Measurements from ENCODE around the gene PTGR2. TPM values are rescaled to one million over a fixed set of nuclear protein-coding genes. Genes with fewer than 3 reads are reported as not detected.
"Not testable (repeated sequence)": the region's sequence is repeated elsewhere in the genome, so short reads cannot be mapped to it uniquely, and the experiment has no call there.

Gene PTGR2
- polyA plus RNA-seq, 2 donors, result 3.0 to 4.2 TPM

- H3K9me3 ChIP-seq (ENCODE audit: control insufficient read depth in 2 of 2, insufficient read depth in 1 of 2, low read depth in 1 of 2, low read length in 1 of 2); H3K4me1 ChIP-seq (ENCODE audit: control insufficient read depth in 2 of 2, insufficient read depth in 2 of 2, low read length in 1 of 2); H3K27me3 ChIP-seq (ENCODE audit: control insufficient read depth in 1 of 2, insufficient read depth in 2 of 2, low read length in 2 of 2); H3K27ac ChIP-seq (ENCODE audit: low read depth in 2 of 2, low read length in 1 of 2); H3K4me3 ChIP-seq (ENCODE audit: low read depth in 1 of 2, low read length in 2 of 2): not testable (repeated sequence)
- 89 to 95% methylated on average over 5 to 6 of the region's 6 CpGs for WGBS, 2 donors
- peaks cover 12 to 13% of the 10 kb centered on the region in 2 donors for H3K36me3 ChIP-seq (ENCODE audit: control insufficient read depth in 2 of 2, insufficient read depth in 2 of 2, low read length in 1 of 2)
These were observed 42.6 kb downstream of the PTGR2 start for GRCh38 chr14:73894180-73894687.

GRCh38 chr14:73895939-73896338 lies 44.3 kb downstream of the PTGR2 start:
- peaks cover 12 to 13% of the 10 kb centered on the region in 2 donors for H3K36me3 ChIP-seq (ENCODE audit: control insufficient read depth in 2 of 2, insufficient read depth in 2 of 2, low read length in 1 of 2)
- WGBS, 2 donors, result 67 to 73% methylated on average over 1 of the region's 1 CpG
- H3K4me3 ChIP-seq (ENCODE audit: low read depth in 1 of 2, low read length in 2 of 2), result no peak overlapping the region
- H3K27ac ChIP-seq (ENCODE audit: low read depth in 2 of 2, low read length in 1 of 2), result no peak overlapping the region
- no peaks in the 10 kb centered on the region for H3K4me1 ChIP-seq (ENCODE audit: control insufficient read depth in 2 of 2, insufficient read depth in 2 of 2, low read length in 1 of 2)
- H3K27me3 ChIP-seq (ENCODE audit: control insufficient read depth in 1 of 2, insufficient read depth in 2 of 2, low read length in 2 of 2), result no peaks in the 10 kb centered on the region
- H3K9me3 ChIP-seq (ENCODE audit: control insufficient read depth in 2 of 2, insufficient read depth in 1 of 2, low read depth in 1 of 2, low read length in 1 of 2), result no peaks in the 10 kb centered on the region

GRCh38 chr14:73896521-73896920 lies 44.9 kb downstream of the PTGR2 start:
- WGBS, 2 donors, result 73 to 75% methylated on average over 1 of the region's 1 CpG
- Histone ChIP-seq H3K9me3 (ENCODE audit: control insufficient read depth in 2 of 2, insufficient read depth in 1 of 2, low read depth in 1 of 2, low read length in 1 of 2) (no peaks in the 10 kb centered on the region), H3K4me1 (ENCODE audit: control insufficient read depth in 2 of 2, insufficient read depth in 2 of 2, low read length in 1 of 2) (no peaks in the 10 kb centered on the region), H3K36me3 (ENCODE audit: control insufficient read depth in 2 of 2, insufficient read depth in 2 of 2, low read length in 1 of 2) (peaks cover 12 to 13% of the 10 kb centered on the region in 2 donors), H3K27ac (ENCODE audit: low read depth in 2 of 2, low read length in 1 of 2) (no peak overlapping the region), H3K4me3 (ENCODE audit: low read depth in 1 of 2, low read length in 2 of 2) (no peak overlapping the region), H3K27me3 (ENCODE audit: control insufficient read depth in 1 of 2, insufficient read depth in 2 of 2, low read length in 2 of 2) (no peaks in the 10 kb centered on the region)

GRCh38 chr14:73903028-73903427 lies 51.4 kb downstream of the PTGR2 start:
- peaks cover 8 to 18% of the 10 kb centered on the region in 2 donors for H3K36me3 ChIP-seq (ENCODE audit: control insufficient read depth in 2 of 2, insufficient read depth in 2 of 2, low read length in 1 of 2)
- no peaks in the 10 kb centered on the region for H3K4me1 ChIP-seq (ENCODE audit: control insufficient read depth in 2 of 2, insufficient read depth in 2 of 2, low read length in 1 of 2)
- 79 to 82% methylated on average over 3 of the region's 3 CpGs for WGBS, 2 donors
- no peak overlapping the region for H3K4me3 ChIP-seq (ENCODE audit: low read depth in 1 of 2, low read length in 2 of 2)
- H3K27me3 ChIP-seq (ENCODE audit: control insufficient read depth in 1 of 2, insufficient read depth in 2 of 2, low read length in 2 of 2), result no peaks in the 10 kb centered on the region
- H3K9me3 ChIP-seq (ENCODE audit: control insufficient read depth in 2 of 2, insufficient read depth in 1 of 2, low read depth in 1 of 2, low read length in 1 of 2), result no peaks in the 10 kb centered on the region
- H3K27ac ChIP-seq (ENCODE audit: low read depth in 2 of 2, low read length in 1 of 2), result no peak overlapping the region

GRCh38 chr14:73909681-73910080 lies 58.0 kb downstream of the PTGR2 start:
- WGBS, 2 donors, result 96 to 98% methylated on average over 1 of the region's 1 CpG
- peaks cover 10 to 22% of the 10 kb centered on the region in 2 donors for H3K36me3 ChIP-seq (ENCODE audit: control insufficient read depth in 2 of 2, insufficient read depth in 2 of 2, low read length in 1 of 2)
- H3K9me3 ChIP-seq (ENCODE audit: control insufficient read depth in 2 of 2, insufficient read depth in 1 of 2, low read depth in 1 of 2, low read length in 1 of 2), result no peaks in the 10 kb centered on the region
- no peak overlapping the region for H3K4me3 ChIP-seq (ENCODE audit: low read depth in 1 of 2, low read length in 2 of 2)
- no peak overlapping the region for H3K27ac ChIP-seq (ENCODE audit: low read depth in 2 of 2, low read length in 1 of 2)
- H3K27me3 ChIP-seq (ENCODE audit: control insufficient read depth in 1 of 2, insufficient read depth in 2 of 2, low read length in 2 of 2), result no peaks in the 10 kb centered on the region
- no peaks in the 10 kb centered on the region for H3K4me1 ChIP-seq (ENCODE audit: control insufficient read depth in 2 of 2, insufficient read depth in 2 of 2, low read length in 1 of 2)

GRCh38 chr14:73913256-73913655 lies 61.6 kb downstream of the PTGR2 start:
- Histone ChIP-seq H3K27me3 (ENCODE audit: control insufficient read depth in 1 of 2, insufficient read depth in 2 of 2, low read length in 2 of 2) (no peaks in the 10 kb centered on the region), H3K4me3 (ENCODE audit: low read depth in 1 of 2, low read length in 2 of 2) (no peak overlapping the region), H3K9me3 (ENCODE audit: control insufficient read depth in 2 of 2, insufficient read depth in 1 of 2, low read depth in 1 of 2, low read length in 1 of 2) (no peaks in the 10 kb centered on the region), H3K27ac (ENCODE audit: low read depth in 2 of 2, low read length in 1 of 2) (no peak overlapping the region), H3K36me3 (ENCODE audit: control insufficient read depth in 2 of 2, insufficient read depth in 2 of 2, low read length in 1 of 2) (peaks cover 3 to 15% of the 10 kb centered on the region in 2 donors), H3K4me1 (ENCODE audit: control insufficient read depth in 2 of 2, insufficient read depth in 2 of 2, low read length in 1 of 2) (no peaks in the 10 kb centered on the region)
- WGBS, 2 donors, result 77 to 80% methylated on average over 3 of the region's 3 CpGs

GRCh38 chr14:73916324-73916723 lies 64.7 kb downstream of the PTGR2 start:
- WGBS, 2 donors, result 80 to 81% methylated on average over 6 of the region's 6 CpGs
- no peaks in the 10 kb centered on the region for H3K27me3 ChIP-seq (ENCODE audit: control insufficient read depth in 1 of 2, insufficient read depth in 2 of 2, low read length in 2 of 2)
- H3K27ac ChIP-seq (ENCODE audit: low read depth in 2 of 2, low read length in 1 of 2), result no peak overlapping the region
- H3K4me3 ChIP-seq (ENCODE audit: low read depth in 1 of 2, low read length in 2 of 2), result no peak overlapping the region
- H3K36me3 ChIP-seq (ENCODE audit: control insufficient read depth in 2 of 2, insufficient read depth in 2 of 2, low read length in 1 of 2), result peaks cover 0 to 13% of the 10 kb centered on the region in 2 donors
- H3K4me1 ChIP-seq (ENCODE audit: control insufficient read depth in 2 of 2, insufficient read depth in 2 of 2, low read length in 1 of 2), result no peaks in the 10 kb centered on the region
- no peaks in the 10 kb centered on the region for H3K9me3 ChIP-seq (ENCODE audit: control insufficient read depth in 2 of 2, insufficient read depth in 1 of 2, low read depth in 1 of 2, low read length in 1 of 2)

GRCh38 chr14:73919457-73919856 lies 67.8 kb downstream of the PTGR2 start:
- H3K4me3 ChIP-seq (ENCODE audit: low read depth in 1 of 2, low read length in 2 of 2); H3K9me3 ChIP-seq (ENCODE audit: control insufficient read depth in 2 of 2, insufficient read depth in 1 of 2, low read depth in 1 of 2, low read length in 1 of 2); H3K27ac ChIP-seq (ENCODE audit: low read depth in 2 of 2, low read length in 1 of 2); H3K4me1 ChIP-seq (ENCODE audit: control insufficient read depth in 2 of 2, insufficient read depth in 2 of 2, low read length in 1 of 2); H3K27me3 ChIP-seq (ENCODE audit: control insufficient read depth in 1 of 2, insufficient read depth in 2 of 2, low read length in 2 of 2): not testable (repeated sequence)
- H3K36me3 ChIP-seq (ENCODE audit: control insufficient read depth in 2 of 2, insufficient read depth in 2 of 2, low read length in 1 of 2), result peaks cover 11 to 17% of the 10 kb centered on the region in 2 donors
- WGBS, 2 donors, result 94 to 95% methylated on average over 2 of the region's 2 CpGs

- Histone ChIP-seq H3K4me1 (ENCODE audit: control insufficient read depth in 2 of 2, insufficient read depth in 2 of 2, low read length in 1 of 2) (no peaks in the 10 kb centered on the region), H3K4me3 (ENCODE audit: low read depth in 1 of 2, low read length in 2 of 2) (no peak overlapping the region), H3K27me3 (ENCODE audit: control insufficient read depth in 1 of 2, insufficient read depth in 2 of 2, low read length in 2 of 2) (no peaks in the 10 kb centered on the region), H3K9me3 (ENCODE audit: control insufficient read depth in 2 of 2, insufficient read depth in 1 of 2, low read depth in 1 of 2, low read length in 1 of 2) (no peaks in the 10 kb centered on the region), H3K36me3 (ENCODE audit: control insufficient read depth in 2 of 2, insufficient read depth in 2 of 2, low read length in 1 of 2) (peaks cover 13 to 20% of the 10 kb centered on the region in 2 donors), H3K27ac (ENCODE audit: low read depth in 2 of 2, low read length in 1 of 2) (no peak overlapping the region)
- WGBS, 2 donors, result 85 to 88% methylated on average over 5 of the region's 5 CpGs
These were observed 72.7 kb downstream of the PTGR2 start for GRCh38 chr14:73924337-73924736.
